ENCODE results near the gene ABLIM2. TPM values are rescaled to one million over a fixed set of nuclear protein-coding genes. Genes with fewer than 3 reads are reported as not detected.

The ABLIM2 gene
- polyA plus RNA-seq, 2 of the 4 experiments (the other 2 are of a cell fraction): 0.21 to 0.40 TPM

DNA sequence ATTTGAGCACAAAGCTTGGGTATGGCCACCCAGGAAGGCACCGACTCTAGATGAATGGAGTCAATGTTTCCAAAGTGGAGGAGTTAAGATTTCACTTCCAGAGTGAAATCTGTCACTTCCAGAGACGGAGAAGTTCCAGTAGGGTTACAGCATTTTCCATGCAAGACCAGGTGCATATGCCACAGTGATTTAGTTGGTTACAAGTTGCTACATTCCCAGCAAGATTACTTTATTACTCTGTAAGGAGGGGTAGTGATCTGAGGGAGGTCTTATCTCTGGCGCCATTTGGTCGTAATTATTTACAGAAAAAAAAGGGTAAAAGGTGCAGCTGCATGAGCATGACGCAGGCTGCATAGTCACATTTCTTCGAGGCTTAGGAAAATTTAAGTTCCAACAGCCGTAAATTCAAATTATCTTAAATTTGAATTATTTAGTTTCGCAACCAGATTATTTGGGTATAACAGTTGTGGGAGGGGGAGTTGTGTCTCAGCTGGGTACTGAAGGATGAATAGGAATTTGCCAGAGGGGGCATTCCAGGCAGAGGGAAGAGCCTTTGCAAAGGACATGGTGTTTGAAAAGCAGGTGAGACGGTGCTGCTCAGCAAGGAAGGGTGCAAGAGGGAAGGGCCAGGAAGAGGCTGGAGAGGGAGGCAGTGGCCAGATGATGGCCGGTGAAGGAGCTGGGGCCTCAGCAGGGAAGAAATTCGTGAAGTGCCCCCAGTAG, 201.5 kb downstream of the ABLIM2 start:
- TF ChIP-seq, protein P1, sequence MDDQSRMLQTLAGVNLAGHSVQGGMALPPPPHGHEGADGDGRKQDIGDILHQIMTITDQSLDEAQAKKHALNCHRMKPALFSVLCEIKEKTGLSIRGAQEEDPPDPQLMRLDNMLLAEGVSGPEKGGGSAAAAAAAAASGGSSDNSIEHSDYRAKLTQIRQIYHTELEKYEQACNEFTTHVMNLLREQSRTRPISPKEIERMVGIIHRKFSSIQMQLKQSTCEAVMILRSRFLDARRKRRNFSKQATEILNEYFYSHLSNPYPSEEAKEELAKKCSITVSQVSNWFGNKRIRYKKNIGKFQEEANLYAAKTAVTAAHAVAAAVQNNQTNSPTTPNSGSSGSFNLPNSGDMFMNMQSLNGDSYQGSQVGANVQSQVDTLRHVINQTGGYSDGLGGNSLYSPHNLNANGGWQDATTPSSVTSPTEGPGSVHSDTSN (IDR thresholded peaks at IDR 0.05): no peak
- TF ChIP-seq CHD2 (IDR thresholded peaks at IDR 0.05; ENCODE audit: low read length, partially characterized antibody) (no peak), MAZ (IDR thresholded peaks at IDR 0.05; ENCODE audit: borderline replicate concordance, low read depth, low read length) (no peak), ZC3H11A (IDR thresholded peaks at IDR 0.05) (no peak), ESRRA (IDR thresholded peaks at IDR 0.05; ENCODE audit: borderline replicate concordance, low read length) (no peak), CHD4 (IDR thresholded peaks at IDR 0.05; ENCODE audit: borderline replicate concordance) (no peak), JUNB (IDR thresholded peaks at IDR 0.05) (no peak)
- peak overlapping the region; percentile 42; the same call in 2 of the 3 replicates for H3K4me2 ChIP-seq
- no peak for FAIRE-seq
- ATAC-seq: no peak
- CTCF ChIA-PET: interaction anchor here (0.7 to 2.5 kb wide), 4 partner anchors 12 to 29 kb away, joined by 3 to 8 read pairs (median 3); no protein-coding TSS in a partner anchor
- WGBS (ENCODE audit: missing lambda C conversion rate): 75% methylated on average over 11 of the region's 11 CpGs
- no peak overlapping the region for H3K4me3 ChIP-seq
- peak overlapping the region; percentile 62 to 97 for H3K27ac ChIP-seq
- DNase-seq (ENCODE audit: low read depth in 1 of 2, low spot score in 1 of 2): no peak
- peaks cover 51% of the 10 kb centered on the region for H3K4me1 ChIP-seq
- POLR2A ChIA-PET: no interaction called here
- H3K9me3 ChIP-seq: peaks cover 6% of the 10 kb centered on the region

DNA sequence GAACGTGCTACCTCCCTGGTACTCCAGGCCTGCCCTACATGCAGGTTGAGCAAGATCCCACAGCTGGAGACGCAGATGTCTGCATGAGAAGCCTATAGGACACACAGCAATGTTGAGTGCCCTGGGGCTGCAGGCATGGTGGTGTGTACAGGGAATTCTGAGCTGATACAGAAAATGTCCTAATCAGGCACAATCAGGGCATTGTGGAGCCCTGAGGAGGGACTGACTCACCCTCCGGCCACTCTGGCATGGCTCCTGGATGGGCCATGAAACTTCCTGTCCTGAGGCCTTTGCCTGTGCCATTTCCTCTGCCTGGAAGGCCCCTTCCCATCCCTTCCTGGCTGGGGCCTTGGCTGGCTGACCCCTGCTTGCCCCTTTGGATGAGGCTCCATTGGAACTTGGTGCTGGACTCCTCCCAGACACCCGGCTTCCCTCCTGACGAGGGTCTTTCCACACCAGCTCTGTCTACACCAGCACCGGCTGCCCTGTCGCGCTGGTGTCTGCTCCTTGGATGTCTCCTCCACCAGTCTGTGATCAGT, 202.3 kb downstream of the ABLIM2 start:
- no peak for TF ChIP-seq HOXB13 (CRISPR knock-in tag; IDR thresholded peaks at IDR 0.05; ENCODE audit: low read depth)
- peak; percentile 17; the same call in 1 of the 2 replicates for TF ChIP-seq GATA3 (IDR thresholded peaks at IDR 0.05; ENCODE audit: borderline replicate concordance)
- TF ChIP-seq CHD4 (IDR thresholded peaks at IDR 0.05; ENCODE audit: borderline replicate concordance): no peak
- no peak for TF ChIP-seq POLR2A (IDR thresholded peaks at IDR 0.05; ENCODE audit: low read length)
- TF ChIP-seq EP300 (IDR thresholded peaks at IDR 0.05): 0 out of 5 replicates have a peak, but pooled peaks of 1 of the 2 experiments have one; percentile 26
- no peak for TF ChIP-seq ZFP36 (IDR thresholded peaks at IDR 0.05; ENCODE audit: borderline replicate concordance, partially characterized antibody)
- TF ChIP-seq, protein P2, sequence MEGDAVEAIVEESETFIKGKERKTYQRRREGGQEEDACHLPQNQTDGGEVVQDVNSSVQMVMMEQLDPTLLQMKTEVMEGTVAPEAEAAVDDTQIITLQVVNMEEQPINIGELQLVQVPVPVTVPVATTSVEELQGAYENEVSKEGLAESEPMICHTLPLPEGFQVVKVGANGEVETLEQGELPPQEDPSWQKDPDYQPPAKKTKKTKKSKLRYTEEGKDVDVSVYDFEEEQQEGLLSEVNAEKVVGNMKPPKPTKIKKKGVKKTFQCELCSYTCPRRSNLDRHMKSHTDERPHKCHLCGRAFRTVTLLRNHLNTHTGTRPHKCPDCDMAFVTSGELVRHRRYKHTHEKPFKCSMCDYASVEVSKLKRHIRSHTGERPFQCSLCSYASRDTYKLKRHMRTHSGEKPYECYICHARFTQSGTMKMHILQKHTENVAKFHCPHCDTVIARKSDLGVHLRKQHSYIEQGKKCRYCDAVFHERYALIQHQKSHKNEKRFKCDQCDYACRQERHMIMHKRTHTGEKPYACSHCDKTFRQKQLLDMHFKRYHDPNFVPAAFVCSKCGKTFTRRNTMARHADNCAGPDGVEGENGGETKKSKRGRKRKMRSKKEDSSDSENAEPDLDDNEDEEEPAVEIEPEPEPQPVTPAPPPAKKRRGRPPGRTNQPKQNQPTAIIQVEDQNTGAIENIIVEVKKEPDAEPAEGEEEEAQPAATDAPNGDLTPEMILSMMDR (IDR thresholded peaks at IDR 0.05): no peak
- no peak for TF ChIP-seq FOSB (CRISPR knock-in tag; IDR thresholded peaks at IDR 0.05)
- TF ChIP-seq EHMT2 (IDR thresholded peaks at IDR 0.05; ENCODE audit: low read depth): no peak
- TF ChIP-seq CEBPB (IDR thresholded peaks at IDR 0.05): peak in 1 of 2 experiments; percentile 14; a peak in 1 of 4 replicates
- TF ChIP-seq MAFK (IDR thresholded peaks at IDR 0.05; ENCODE audit: partially characterized antibody): no peak
- no peak for TF ChIP-seq FOXS1 (CRISPR knock-in tag; IDR thresholded peaks at IDR 0.05)
- no peak for TF ChIP-seq FOSL2 (IDR thresholded peaks at IDR 0.05)
- TF ChIP-seq FOSL2 (CRISPR knock-in tag; IDR thresholded peaks at IDR 0.05): peak; percentile 25
- no peak for TF ChIP-seq RAD21 (conservative IDR thresholded peaks at IDR 0.05 in 1 of 2, IDR thresholded peaks at IDR 0.05 in 1 of 2)
- TF ChIP-seq, protein P3, sequence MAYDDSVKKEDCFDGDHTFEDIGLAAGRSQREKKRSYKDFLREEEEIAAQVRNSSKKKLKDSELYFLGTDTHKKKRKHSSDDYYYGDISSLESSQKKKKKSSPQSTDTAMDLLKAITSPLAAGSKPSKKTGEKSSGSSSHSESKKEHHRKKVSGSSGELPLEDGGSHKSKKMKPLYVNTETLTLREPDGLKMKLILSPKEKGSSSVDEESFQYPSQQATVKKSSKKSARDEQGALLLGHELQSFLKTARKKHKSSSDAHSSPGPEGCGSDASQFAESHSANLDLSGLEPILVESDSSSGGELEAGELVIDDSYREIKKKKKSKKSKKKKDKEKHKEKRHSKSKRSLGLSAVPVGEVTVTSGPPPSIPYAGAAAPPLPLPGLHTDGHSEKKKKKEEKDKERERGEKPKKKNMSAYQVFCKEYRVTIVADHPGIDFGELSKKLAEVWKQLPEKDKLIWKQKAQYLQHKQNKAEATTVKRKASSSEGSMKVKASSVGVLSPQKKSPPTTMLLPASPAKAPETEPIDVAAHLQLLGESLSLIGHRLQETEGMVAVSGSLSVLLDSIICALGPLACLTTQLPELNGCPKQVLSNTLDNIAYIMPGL (CRISPR knock-in tag; IDR thresholded peaks at IDR 0.05; ENCODE audit: borderline replicate concordance): no peak
- TF ChIP-seq TP53 (CRISPR knock-in tag; IDR thresholded peaks at IDR 0.05): no peak
- TF ChIP-seq, protein P4, sequence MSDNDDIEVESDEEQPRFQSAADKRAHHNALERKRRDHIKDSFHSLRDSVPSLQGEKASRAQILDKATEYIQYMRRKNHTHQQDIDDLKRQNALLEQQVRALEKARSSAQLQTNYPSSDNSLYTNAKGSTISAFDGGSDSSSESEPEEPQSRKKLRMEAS (IDR thresholded peaks at IDR 0.05): peak; percentile 27
- H3K4me2 ChIP-seq: peak overlapping the region; percentile 42
- peak; percentile 60 to 74 for ATAC-seq
- CTCF ChIA-PET: interaction anchor here (2.5 kb wide), 1 partner anchor 11 kb away, joined by 8 read pairs; no protein-coding TSS in a partner anchor
- peaks cover 45% of the 10 kb centered on the region for H3K4me1 ChIP-seq
- peak in 1 of 2 experiments; percentile 48 for DNase-seq (ENCODE audit: low read depth in 1 of 2, low spot score in 1 of 2)
- POLR2A ChIA-PET: no interaction called here
- FAIRE-seq: no peak
- H3K27ac ChIP-seq: peak overlapping the region; percentile 62 to 97
- peaks cover 6% of the 10 kb centered on the region for H3K9me3 ChIP-seq
- 74% methylated on average over 6 of the region's 8 CpGs for WGBS (ENCODE audit: missing lambda C conversion rate)
- no peak overlapping the region for H3K4me3 ChIP-seq
